Stimulated activated CD4-positive, alpha-beta T cell treated with anti-CD3 and anti-CD28 coated beads, Interleukin-4, amount 100 ng/mL, for 1 hour (primary cell): Measurements from ENCODE around the gene AFMID.
"Not testable (repeated sequence)": the region's sequence is repeated elsewhere in the genome, so short reads cannot be mapped to it uniquely, and the experiment has no call there.

Source experiments
- DNase-seq: peaks from one replicate; pipeline ENCODE4 v3.0.0-alpha.2; 2020

Gene AFMID

GRCh38 chr17:78154903-78155811, 32.0 kb upstream of the AFMID start:
- DNase-seq = no peak

- DNase-seq = no peak
These were observed 27.5 kb upstream of the AFMID start for GRCh38 chr17:78159575-78160158.

- DNase-seq = no peak
These were observed 23.0 kb upstream of the AFMID start for GRCh38 chr17:78163881-78164747.

- no peak for DNase-seq
These were observed 22.2 kb upstream of the AFMID start for GRCh38 chr17:78164748-78165607.

GRCh38 chr17:78166416-78166815, 20.7 kb upstream of the AFMID start:
- DNase-seq = no peak

GRCh38 chr17:78168242-78168902, 18.8 kb upstream of the AFMID start, which contains the start of gene SYNGR2:
TSS of gene SYNGR2 (plus strand) at chr17:78168581. CDS start at chr17:78168617, 36 bp downstream.
- peak; percentile 89 for DNase-seq

GRCh38 chr17:78168903-78169793, 18.0 kb upstream of the AFMID start:
- DNase-seq = peak; percentile 71

- no peak for DNase-seq
These were observed 16.2 kb upstream of the AFMID start for GRCh38 chr17:78170692-78171590.

GRCh38 chr17:78171591-78172248, 15.4 kb upstream of the AFMID start:
- not testable (repeated sequence) for DNase-seq

- no peak for DNase-seq
These were observed 14.7 kb upstream of the AFMID start for GRCh38 chr17:78172249-78173051.

- DNase-seq = no peak
These were observed 14.0 kb upstream of the AFMID start for GRCh38 chr17:78173097-78173715.

GRCh38 chr17:78174346-78174869, 12.8 kb upstream of the AFMID start:
- DNase-seq = no peak

GRCh38 chr17:78174870-78175642, 12.1 kb upstream of the AFMID start:
- DNase-seq = no peak

GRCh38 chr17:78175643-78175981, 11.6 kb upstream of the AFMID start:
- DNase-seq = no peak

GRCh38 chr17:78176548-78177025, 10.6 kb upstream of the AFMID start:
- peak; percentile 78 for DNase-seq

- no peak for DNase-seq
These were observed 7.8 kb upstream of the AFMID start for GRCh38 chr17:78179372-78179771.
